K562 (cell line): ENCODE measurements around the gene DENND2C. TPM values are rescaled to one million over a fixed set of nuclear protein-coding genes. Genes with fewer than 3 reads are reported as not detected.
A peak's percentile ranks its signal among the peaks of the same experiment; 100 is the strongest.

ENCODE experiments used
- CC2D1A ChIP-seq: fragments of 450-650 bp; IDR thresholded peaks from 2 replicates; pipeline ENCODE4 v1.6.1; 2017; ENCODE audit warnings: mild to moderate bottlenecking
- DACH1 ChIP-seq: fragments of 450-650 bp; IDR thresholded peaks from 2 replicates; pipeline ENCODE4 v1.6.1; 2018; ENCODE audit not compliant: partially characterized antibody
- ETS2 ChIP-seq: IDR thresholded peaks from 2 replicates; pipeline ENCODE4 v1.6.1; 2016; ENCODE audit warnings: borderline replicate concordance, missing genetic modification characterization, mild to moderate bottlenecking, moderate library complexity, missing compliant biosample characterization; ENCODE audit not compliant: poor library complexity, severe bottlenecking
- HINFP ChIP-seq: fragments of 450-650 bp; conservative IDR thresholded peaks from 2 replicates; pipeline ENCODE4 v1.6.1; 2016; ENCODE audit warnings: missing genetic modification characterization, low read depth, mild to moderate bottlenecking, control low read depth, missing compliant biosample characterization
- IFI16 ChIP-seq: fragments of 250-450 bp; sonication (Bioruptor Pico); IDR thresholded peaks from 2 replicates; pipeline ENCODE4 v2.1.2; 2022; ENCODE audit warnings: mild to moderate bottlenecking, inconsistent platforms
- ILK ChIP-seq: fragments of 450-650 bp; IDR thresholded peaks from 2 replicates; pipeline ENCODE4 v1.6.1; 2016; ENCODE audit warnings: missing genetic modification characterization, low read depth, mild to moderate bottlenecking, missing compliant biosample characterization, moderate library complexity, borderline replicate concordance
- MAX ChIP-seq: sonication (generic); formaldehyde crosslinking; IDR thresholded peaks from 2 replicates; pipeline ENCODE4 v1.9.0; 2022; ENCODE audit warnings: mild to moderate bottlenecking, missing genetic modification reagents
- NELFE ChIP-seq: IDR thresholded peaks from 2 replicates; pipeline ENCODE4 v1.6.1; 2011; ENCODE audit warnings: mild to moderate bottlenecking; ENCODE audit not compliant: insufficient read depth, insufficient read length
- RAD21 ChIP-seq, 2 experiments: fragments of 250-450 bp in 1 of 2; fragments of 450-650 bp in 1 of 2; sonication (Bioruptor Pico) in 1 of 2; formaldehyde crosslinking in 1 of 2; IDR thresholded peaks in 1 of 2; conservative IDR thresholded peaks in 1 of 2; 2 replicates each; pipeline versions ENCODE4 v1.4.0 to v1.8.0; 2020 to 2022; ENCODE audit warnings: mild to moderate bottlenecking in 2 of 2, moderate library complexity in 1 of 2
- RBM15 ChIP-seq: fragments of 200-400 bp; formaldehyde crosslinking; IDR thresholded peaks from 2 replicates; pipeline ENCODE4 v1.6.1; 2018; ENCODE audit warnings: mild to moderate bottlenecking, low read length, moderate library complexity; ENCODE audit not compliant: insufficient read depth
- RUNX1 ChIP-seq: sonication (generic); IDR thresholded peaks from 2 replicates; pipeline ENCODE4 v1.6.1; 2016; ENCODE audit warnings: antibody characterized with exemption, low read depth
- SUPT5H ChIP-seq: fragments of 450-650 bp; IDR thresholded peaks from 2 replicates; pipeline ENCODE4 v1.6.1; 2016
- ZNF668 ChIP-seq: fragments of 250-450 bp; sonication (Bioruptor Pico); IDR thresholded peaks from 2 replicates; pipeline ENCODE4 v1.8.0; 2022; ENCODE audit warnings: mild to moderate bottlenecking, inconsistent platforms
- polyA plus RNA-seq, 8 experiments: library from polyadenylated mRNA; depleted of rRNA in 4 of 8; stranded (reverse) in 5 of 8; unstranded in 3 of 8; fragments of >200 nt; fragmentation: Nextera tagmentation in 2 of 8; fragmentation: Illumina TruSeq in 1 of 8; extraction: Ambion mirVana in 2 of 8; extraction: Trizol in 1 of 8; gene quantifications; 2 replicates each; pipeline versions ENCODE4 v1.2.1 to v1.2.3, GENCODE V29; 2011 to 2014; ENCODE audit warnings: inconsistent platforms in 1 of 8, missing spikeins in 1 of 8
- total RNA-seq, 7 experiments: library from RNA; depleted of rRNA in 6 of 7; stranded (reverse); fragments of >200 nt in 6 of 7; fragmentation: Illumina TruSeq in 2 of 7; extraction: Trizol in 2 of 7; gene quantifications; 2 replicates each; pipeline versions ENCODE4 v1.2.1 to v1.2.3, GENCODE V29; 2011 to 2021; ENCODE audit warnings: low replicate concordance in 1 of 7
- TF ChIP-seq, protein P1 (sequence below), 2 experiments: fragments of 450-650 bp; IDR thresholded peaks; 2 replicates each; pipeline ENCODE4 v1.6.1; 2016; ENCODE audit warnings: mild to moderate bottlenecking in 2 of 2, borderline replicate concordance in 1 of 2, low read depth in 1 of 2, moderate library complexity in 1 of 2

The DENND2C gene
- total and polyA plus RNA-seq, 9 of the 15 experiments (the other 6 are each of a cell fraction or from before 2014, with no cell fraction given): 0.03 to 0.25 (median 0.14) TPM

- TF ChIP-seq RBM15: no peak
- TF ChIP-seq DACH1: peak; percentile 20
- TF ChIP-seq HINFP (tag): no peak
- peak; percentile 97 for TF ChIP-seq MAX (CRISPR knock-in tag)
- no peak for TF ChIP-seq ZNF668 (CRISPR knock-in tag)
- peak; percentile 91 for TF ChIP-seq SUPT5H
- TF ChIP-seq ETS2 (tag): no peak
- 0 out of 2 replicates have a peak, but pooled peaks have one; percentile 13 for TF ChIP-seq CC2D1A
- no peak for TF ChIP-seq NELFE
- TF ChIP-seq IFI16 (CRISPR knock-in tag): no peak
- TF ChIP-seq, protein P1, sequence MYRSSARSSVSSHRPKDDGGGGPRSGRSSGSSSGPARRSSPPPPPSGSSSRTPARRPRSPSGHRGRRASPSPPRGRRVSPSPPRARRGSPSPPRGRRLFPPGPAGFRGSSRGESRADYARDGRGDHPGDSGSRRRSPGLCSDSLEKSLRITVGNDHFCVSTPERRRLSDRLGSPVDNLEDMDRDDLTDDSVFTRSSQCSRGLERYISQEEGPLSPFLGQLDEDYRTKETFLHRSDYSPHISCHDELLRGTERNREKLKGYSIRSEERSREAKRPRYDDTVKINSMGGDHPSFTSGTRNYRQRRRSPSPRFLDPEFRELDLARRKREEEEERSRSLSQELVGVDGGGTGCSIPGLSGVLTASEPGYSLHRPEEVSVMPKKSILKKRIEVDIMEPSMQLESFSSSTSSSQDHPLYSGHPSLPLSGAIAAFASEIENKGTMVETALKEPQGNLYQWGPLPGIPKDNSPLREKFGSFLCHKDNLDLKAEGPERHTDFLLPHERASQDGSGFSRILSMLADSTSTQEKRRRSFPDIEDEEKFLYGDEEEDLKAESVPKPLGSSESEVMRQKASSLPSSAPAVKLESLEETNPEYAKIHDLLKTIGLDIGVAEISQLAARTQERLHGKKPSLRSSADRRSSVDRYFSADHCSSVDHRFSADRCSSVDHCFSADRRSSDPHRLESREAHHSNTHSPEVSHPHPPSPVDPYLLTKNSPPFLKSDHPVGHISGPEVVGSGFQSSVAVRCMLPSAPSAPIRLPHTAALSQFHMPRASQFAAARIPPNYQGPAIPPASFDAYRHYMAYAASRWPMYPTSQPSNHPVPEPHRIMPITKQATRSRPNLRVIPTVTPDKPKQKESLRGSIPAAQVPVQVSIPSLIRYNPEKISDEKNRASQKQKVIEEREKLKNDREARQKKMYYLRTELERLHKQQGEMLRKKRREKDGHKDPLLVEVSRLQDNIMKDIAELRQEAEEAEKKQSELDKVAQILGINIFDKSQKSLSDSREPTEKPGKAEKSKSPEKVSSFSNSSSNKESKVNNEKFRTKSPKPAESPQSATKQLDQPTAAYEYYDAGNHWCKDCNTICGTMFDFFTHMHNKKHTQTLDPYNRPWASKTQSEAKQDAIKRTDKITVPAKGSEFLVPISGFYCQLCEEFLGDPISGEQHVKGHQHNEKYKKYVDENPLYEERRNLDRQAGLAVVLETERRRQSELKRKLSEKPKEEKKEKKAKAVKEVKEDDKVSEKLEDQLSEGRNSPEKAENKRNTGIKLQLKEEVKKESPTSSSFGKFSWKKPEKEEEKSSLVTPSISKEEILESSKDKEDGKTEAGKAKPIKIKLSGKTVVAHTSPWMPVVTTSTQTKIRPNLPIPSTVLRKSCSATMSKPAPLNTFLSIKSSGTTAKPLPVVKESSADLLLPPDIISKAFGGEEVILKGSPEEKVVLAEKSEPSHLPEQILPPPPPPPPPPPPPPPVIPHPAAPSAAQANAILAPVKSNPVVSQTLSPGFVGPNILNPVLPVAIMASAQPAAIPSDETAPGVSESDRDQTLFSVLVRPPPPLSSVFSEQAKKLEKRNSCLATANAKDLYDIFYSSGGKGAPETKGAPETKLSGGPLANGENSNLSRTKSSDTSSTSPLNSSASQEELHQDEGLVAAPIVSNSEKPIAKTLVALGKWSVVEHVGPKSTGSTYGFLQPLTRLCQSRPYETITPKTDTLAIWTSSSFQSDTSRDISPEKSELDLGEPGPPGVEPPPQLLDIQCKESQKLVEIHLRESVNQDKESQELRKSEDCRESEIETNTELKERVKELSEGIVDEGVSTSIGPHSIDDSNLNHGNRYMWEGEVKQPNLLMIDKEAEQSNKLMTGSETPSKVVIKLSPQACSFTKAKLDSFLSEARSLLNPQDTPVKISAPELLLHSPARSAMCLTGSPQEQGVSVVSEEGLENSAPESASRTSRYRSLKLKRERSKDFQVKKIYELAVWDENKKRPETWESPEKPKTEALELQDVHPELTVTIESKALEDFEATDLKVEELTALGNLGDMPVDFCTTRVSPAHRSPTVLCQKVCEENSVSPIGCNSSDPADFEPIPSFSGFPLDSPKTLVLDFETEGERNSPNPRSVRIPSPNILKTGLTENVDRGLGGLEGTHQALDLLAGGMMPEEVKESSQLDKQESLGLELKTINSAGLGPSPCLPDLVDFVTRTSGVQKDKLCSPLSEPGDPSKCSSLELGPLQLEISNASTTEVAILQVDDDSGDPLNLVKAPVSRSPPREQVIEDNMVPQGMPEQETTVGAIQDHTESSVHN (IDR thresholded peaks at IDR 0.05; ENCODE audit: borderline replicate concordance in 1 of 2, low read depth in 1 of 2): no peak; a peak in 1 of 4 replicates
- TF ChIP-seq ILK (tag): no peak
- TF ChIP-seq RUNX1: no peak
- TF ChIP-seq RAD21 (CRISPR knock-in tag; conservative IDR thresholded peaks at IDR 0.05 in 1 of 2, IDR thresholded peaks at IDR 0.05 in 1 of 2): peak in 1 of 2 experiments; percentile 33; a peak in 3 of 4 replicates
Observed at GRCh38 chr1:114716304-114717170, 46.7 kb upstream of the DENND2C start, which contains the start of gene NRAS (continued).
